ENCODE measurements around the gene SERPINA4. TPM values are rescaled to one million over a fixed set of nuclear protein-coding genes. Genes with fewer than 3 reads are reported as not detected.

The SERPINA4 gene
- total and polyA plus RNA-seq, 11 donors = not detected

- WGBS, 4 donors = 64 to 72% (median 65%) methylated on average over 10 to 11 of the region's 11 CpGs
- peak in 2 of 5 donors; percentile 62 to 84 for DNase-seq
Measured at GRCh38 chr14:94598816-94599655, 37.8 kb downstream of the SERPINA4 start.

DNA sequence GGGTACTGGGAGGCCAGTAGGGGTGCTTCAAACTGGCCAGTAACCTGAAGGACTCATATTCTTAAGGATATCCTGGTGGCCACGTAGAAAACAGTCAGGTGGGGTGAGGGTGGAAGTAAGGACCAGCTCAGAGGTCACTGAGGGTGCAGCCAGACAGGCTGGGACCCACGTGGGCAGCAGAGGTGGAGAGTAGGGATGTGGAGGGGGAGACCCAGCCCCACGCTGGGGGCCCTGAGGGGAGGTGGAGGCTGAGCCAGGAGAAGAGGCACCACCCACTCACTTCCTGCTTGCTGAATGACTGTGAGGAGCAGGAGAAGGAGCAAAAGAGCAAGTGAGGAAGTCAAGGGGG lies 38.4 kb downstream of the SERPINA4 start:
- H3K27me3 ChIP-seq = no peaks in the 10 kb centered on the region
- 31 to 50% (median 42%) methylated on average over 3 of the region's 3 CpGs for WGBS, 4 donors
- no peaks in the 10 kb centered on the region for H3K36me3 ChIP-seq
- H3K27ac ChIP-seq = peak overlapping the region in 6 of 12 donors; percentile 44 to 78 (median 62)
- H3K9me3 ChIP-seq = no peaks in the 10 kb centered on the region
- H3K4me3 ChIP-seq = no peak overlapping the region
- peak in 2 of 4 donors; percentile 1 to 3 for ATAC-seq
- peaks cover 3 to 62% (median 23%) of the 10 kb centered on the region in 12 donors for H3K4me1 ChIP-seq
- no peak for TF ChIP-seq POLR2A (IDR thresholded peaks at IDR 0.05)
- no peak for TF ChIP-seq CTCF (IDR thresholded peaks at IDR 0.05)
- intact Hi-C loops (cut with DNase I) = no loop called here
- no peak for DNase-seq

More at GRCh38 chr14:94598816-94599655, 37.8 kb downstream of the SERPINA4 start:
- intact Hi-C loops (cut with DNase I) = no loop called here
- Histone ChIP-seq H3K36me3 (no peaks in the 10 kb centered on the region), H3K4me3 (no peak overlapping the region), H3K4me1 (peaks cover 3 to 62% (median 23%) of the 10 kb centered on the region in 12 donors), H3K27ac (peak overlapping the region in 6 of 12 donors; percentile 44 to 78 (median 62)), H3K9me3 (no peaks in the 10 kb centered on the region), H3K27me3 (no peaks in the 10 kb centered on the region)
- no peak for TF ChIP-seq CTCF (IDR thresholded peaks at IDR 0.05)
- TF ChIP-seq POLR2A (IDR thresholded peaks at IDR 0.05) = no peak
- peak; percentile 35 to 78 (median 57) for ATAC-seq

- peak overlapping the region in 6 of 12 donors; percentile 49 to 79 (median 69) for H3K27ac ChIP-seq
- intact Hi-C loops (cut with DNase I) = no loop called here
- no peak for ATAC-seq
- no peak overlapping the region for H3K4me3 ChIP-seq
- peaks cover 3 to 58% (median 23%) of the 10 kb centered on the region in 12 donors for H3K4me1 ChIP-seq
- no peak for TF ChIP-seq CTCF (IDR thresholded peaks at IDR 0.05)
- TF ChIP-seq POLR2A (IDR thresholded peaks at IDR 0.05) = no peak
- DNase-seq = no peak
- H3K36me3 ChIP-seq = no peaks in the 10 kb centered on the region
- H3K9me3 ChIP-seq = no peaks in the 10 kb centered on the region
- H3K27me3 ChIP-seq = no peaks in the 10 kb centered on the region
- 78 to 95% (median 83%) methylated on average over 11 of the region's 11 CpGs for WGBS, 4 donors
Measured at GRCh38 chr14:94600148-94600545, 38.9 kb downstream of the SERPINA4 start.

GRCh38 chr14:94601884-94602391 lies 40.7 kb downstream of the SERPINA4 start:
- H3K36me3 ChIP-seq = no peaks in the 10 kb centered on the region
- 14 to 34% (median 22%) methylated on average over 6 of the region's 6 CpGs for WGBS, 4 donors
- no peak overlapping the region for H3K4me3 ChIP-seq
- peaks cover 3 to 44% (median 23%) of the 10 kb centered on the region in 12 donors for H3K4me1 ChIP-seq
- TF ChIP-seq CTCF (IDR thresholded peaks at IDR 0.05) = no peak
- TF ChIP-seq POLR2A (IDR thresholded peaks at IDR 0.05) = no peak
- intact Hi-C loops (cut with DNase I) = no loop called here
- DNase-seq (peak in 4 of 5 donors; percentile 53 to 80 (median 70)), ATAC-seq (peak; percentile 69 to 84 (median 78))
- no peaks in the 10 kb centered on the region for H3K27me3 ChIP-seq
- H3K27ac ChIP-seq = peak overlapping the region; percentile 43 to 79 (median 62)
- no peaks in the 10 kb centered on the region for H3K9me3 ChIP-seq
